ENCODE data around the gene SREK1. TPM values are rescaled to one million over a fixed set of nuclear protein-coding genes. Genes with fewer than 3 reads are reported as not detected.

Gene SREK1
- total and polyA plus RNA-seq, 9 donors: 24.5 to 101 (median 54.0) TPM

DNA sequence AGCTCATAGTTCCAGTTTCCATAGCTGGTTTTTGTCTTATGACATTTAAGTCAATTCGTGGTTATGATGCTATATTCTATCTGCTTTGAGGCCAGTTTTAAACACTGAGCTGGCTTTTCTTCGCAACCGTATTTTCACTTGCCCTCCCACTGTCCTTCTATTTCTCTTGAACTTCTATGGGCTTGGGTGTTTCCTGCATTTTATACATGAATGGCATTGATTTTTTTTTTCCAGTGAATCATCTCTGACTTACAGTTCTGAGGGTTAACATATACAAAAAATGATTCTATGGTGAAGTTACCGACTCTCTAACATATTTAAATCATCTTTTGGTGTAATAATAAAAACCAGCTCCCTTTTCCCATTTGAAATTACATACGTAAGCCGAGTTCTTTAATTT lies 88.2 kb downstream of the SREK1 start:
- no peaks in the 10 kb centered on the region for H3K4me1 ChIP-seq (ENCODE audit: insufficient read depth)
- no peaks in the 10 kb centered on the region for H3K36me3 ChIP-seq
- H3K27me3 ChIP-seq: no peaks in the 10 kb centered on the region
- no peak overlapping the region for H3K4me3 ChIP-seq
- intact Hi-C loops (cut with DNase I): no loop called here
- H3K9me3 ChIP-seq: no peaks in the 10 kb centered on the region
- TF ChIP-seq POLR2A (IDR thresholded peaks at IDR 0.05): no peak
- TF ChIP-seq CTCF (IDR thresholded peaks at IDR 0.05): no peak
- TF ChIP-seq EP300 (IDR thresholded peaks at IDR 0.05): no peak
- no peak overlapping the region for H3K27ac ChIP-seq
- no peak for DNase-seq
- WGBS, 3 donors: 81 to 86% (median 83%) methylated on average over 6 of the region's 6 CpGs

DNA sequence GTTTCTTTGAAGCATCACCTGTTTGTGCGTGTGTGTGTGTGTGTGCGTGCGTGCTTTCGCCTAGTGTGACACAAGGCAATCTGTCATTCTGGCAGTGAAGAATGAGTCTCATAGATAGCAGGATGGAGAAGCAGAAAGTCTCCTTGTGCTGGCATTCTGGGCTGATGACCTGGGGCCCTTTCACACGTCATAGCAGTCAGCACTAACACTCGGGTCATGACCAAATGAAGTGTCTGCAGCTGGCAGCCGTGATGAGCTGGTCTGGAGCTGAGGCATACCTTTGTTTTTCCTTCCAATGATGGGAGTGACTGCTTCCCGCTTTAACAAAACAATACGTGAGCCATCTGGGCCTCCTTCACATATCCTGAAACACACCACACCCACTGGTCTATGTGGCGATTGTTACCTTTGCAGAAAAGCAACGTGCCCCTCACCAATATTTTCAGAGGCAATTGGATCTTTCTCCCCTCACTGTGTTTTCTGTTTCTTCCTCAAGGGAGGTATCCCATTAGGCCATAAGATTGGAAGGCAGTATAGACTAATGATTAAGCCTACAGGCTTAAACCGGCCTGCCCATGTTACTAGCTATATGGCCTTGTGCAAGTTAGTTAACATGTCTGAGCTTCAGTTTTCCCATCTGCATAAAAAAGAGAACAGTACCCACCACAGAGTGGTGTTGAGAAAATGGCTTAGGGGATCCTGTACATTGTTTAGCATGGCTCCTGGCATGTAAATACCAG lies 88.8 kb downstream of the SREK1 start:
- Histone ChIP-seq H3K27ac (no peak overlapping the region), H3K36me3 (no peaks in the 10 kb centered on the region), H3K9me3 (no peaks in the 10 kb centered on the region), H3K4me1 (ENCODE audit: insufficient read depth) (no peaks in the 10 kb centered on the region), H3K4me3 (no peak overlapping the region), H3K27me3 (no peaks in the 10 kb centered on the region)
- WGBS, 3 donors: 78 to 80% (median 79%) methylated on average over 12 of the region's 12 CpGs
- intact Hi-C loops (cut with DNase I): no loop called here
- no peak for TF ChIP-seq POLR2A (IDR thresholded peaks at IDR 0.05)
- TF ChIP-seq CTCF (IDR thresholded peaks at IDR 0.05): no peak
- TF ChIP-seq EP300 (IDR thresholded peaks at IDR 0.05): no peak
- no peak for DNase-seq

Other genes starting within 250 kb of the SREK1 start
- 10 to 100 TPM; 46.1 to 67.9 (median 63.2) TPM for gene ERBIN, start 217.7 kb upstream of the SREK1 start, total RNA-seq
- gene ERBIN, start 217.7 kb upstream of the SREK1 start, polyA plus RNA-seq: 10 to 100 TPM; 20.2 to 31.0 TPM